Neural cell (in vitro differentiated cells): ENCODE data around the gene TSPEAR.

ENCODE experiments used
- CTCF ChIP-seq: fragments of 450-650 bp; IDR thresholded peaks from 2 replicates; pipeline ENCODE4 v1.5.1; 2014; ENCODE audit warnings: antibody characterized with exemption, mild to moderate bottlenecking, moderate library complexity; ENCODE audit not compliant: poor library complexity, severe bottlenecking
- EP300 ChIP-seq: fragments of 450-650 bp; conservative IDR thresholded peaks from 2 replicates; pipeline ENCODE4 v1.6.1; 2014; ENCODE audit warnings: antibody characterized with exemption, mild to moderate bottlenecking, moderate library complexity; ENCODE audit not compliant: poor library complexity, severe bottlenecking
- EZH2 ChIP-seq: fragments of 200-600, 300-800 bp; shearing (Covaris generic), sonication (generic); IDR thresholded peaks from 2 replicates; pipeline ENCODE4 v1.6.1; 2014; ENCODE audit warnings: antibody characterized with exemption, low read length, borderline replicate concordance, mild to moderate bottlenecking; ENCODE audit not compliant: insufficient read depth, poor library complexity, severe bottlenecking
- POLR2AphosphoS5 ChIP-seq: IDR thresholded peaks from 2 replicates; pipeline ENCODE4 v1.6.1; 2012
- RAD21 ChIP-seq: fragments of 450-650 bp; conservative IDR thresholded peaks from 2 replicates; pipeline ENCODE4 v1.6.1; 2014; ENCODE audit warnings: antibody characterized with exemption, mild to moderate bottlenecking, moderate library complexity
- TAF1 ChIP-seq: IDR thresholded peaks from 2 replicates; pipeline ENCODE4 v1.6.1; 2012; ENCODE audit warnings: low read depth

DNA sequence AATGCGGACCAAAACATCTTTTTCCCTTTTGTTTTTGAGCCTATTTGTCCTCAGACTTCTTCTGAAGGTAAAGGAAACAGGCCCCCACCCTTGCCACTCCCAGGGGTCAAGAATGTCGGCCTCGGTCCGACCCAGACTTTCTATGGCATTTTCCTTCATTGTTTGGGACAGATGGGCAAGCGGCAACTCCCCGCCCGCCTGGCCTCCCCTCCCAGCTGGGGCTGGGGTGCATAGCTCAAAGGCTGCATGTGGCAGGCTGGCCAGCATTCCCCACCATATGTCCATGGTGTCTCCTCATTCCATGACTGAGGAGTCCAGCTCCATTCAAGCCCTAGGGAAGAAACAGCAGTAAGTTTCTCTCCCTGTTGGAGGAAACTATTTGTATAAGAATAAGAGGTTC, 29.4 kb upstream of the TSPEAR start:
- no peak for TF ChIP-seq CTCF
- TF ChIP-seq TAF1, result no peak
- no peak for TF ChIP-seq EZH2
- no peak for TF ChIP-seq POLR2AphosphoS5
- no peak for TF ChIP-seq RAD21
- no peak for TF ChIP-seq EP300
